Panc1 (cell line): ENCODE results near the gene GYG2. TPM values are rescaled to one million over a fixed set of nuclear protein-coding genes. Genes with fewer than 3 reads are reported as not detected.

Experiments used
- ATAC-seq: fragments of 200-7000 bp; cut with Tn5 transposase; 2 replicates; pipeline ENCODE4 v1.9.1; 2020; ENCODE audit warnings: mild to moderate bottlenecking, moderate library complexity
- BruUV-seq: library from RNA; stranded (reverse); fragments of 400-500 nt; replicated peaks from 2 replicates; lab custom pipeline; 2021; lab: Mats Ljungman, UMichigan
- CTCF ChIA-PET: fragments of 300-600 bp; sonication (Branson Sonifier 250); formaldehyde crosslinking; loops from one replicate; lab custom pipeline; 2022; ENCODE audit warnings: antibody characterized with exemption; lab: Charles Lee
- POLR2A ChIA-PET: fragments of 300-600 bp; sonication (Branson Sonifier 250); formaldehyde crosslinking; loops from one replicate; lab custom pipeline; 2022; ENCODE audit warnings: antibody characterized with exemption; lab: Charles Lee
- DNase-seq: peaks from one replicate; pipeline ENCODE4 v3.0.0-alpha.2; 2010; ENCODE audit warnings: low read depth, low spot score
- H3K27ac ChIP-seq: 2 replicates; pipeline ENCODE4 v1.5.1; 2011; ENCODE audit warnings: mild to moderate bottlenecking, low read length, inconsistent platforms
- H3K27me3 ChIP-seq: fragments of 200-500 bp; sonication (Bioruptor generic); 2 replicates; pipeline ENCODE4 v1.6.0; 2014; ENCODE audit warnings: low read length, inconsistent platforms; ENCODE audit not compliant: control insufficient read depth, insufficient read depth
- H3K36me3 ChIP-seq: fragments of 200-500 bp; sonication (Bioruptor generic); 2 replicates; pipeline ENCODE4 v1.5.1; 2014; ENCODE audit warnings: inconsistent platforms, mild to moderate bottlenecking, low read length, moderate library complexity; ENCODE audit not compliant: control insufficient read depth, insufficient read depth
- H3K4me1 ChIP-seq: 2 replicates; pipeline ENCODE4 v1.5.1; 2011; ENCODE audit warnings: inconsistent platforms, mild to moderate bottlenecking, low read length, moderate library complexity; ENCODE audit not compliant: control insufficient read depth, insufficient read depth
- H3K4me3 ChIP-seq, 2 experiments: 2 replicates each; pipeline ENCODE4 v1.5.1; 2011 to 2012; ENCODE audit warnings: low read depth in 2 of 2, low read length in 2 of 2, mild to moderate bottlenecking in 2 of 2, inconsistent platforms in 1 of 2, moderate library complexity in 1 of 2
- H3K9me3 ChIP-seq: fragments of 200-500 bp; sonication (Bioruptor generic); 2 replicates; pipeline ENCODE4 v1.5.1; 2014; ENCODE audit warnings: low read depth, mild to moderate bottlenecking, inconsistent platforms, low read length, moderate library complexity; ENCODE audit not compliant: control insufficient read depth, insufficient read depth
- CTCF ChIP-seq: fragments of 450-650 bp; IDR thresholded peaks from 2 replicates; pipeline ENCODE4 v1.5.1; 2017; ENCODE audit warnings: mild to moderate bottlenecking
- POLR2AphosphoS5 ChIP-seq: IDR thresholded peaks from 2 replicates; pipeline ENCODE4 v1.6.1; 2012; ENCODE audit warnings: mild to moderate bottlenecking, low read depth, low read length, moderate library complexity
- SIN3A ChIP-seq: IDR thresholded peaks from 2 replicates; pipeline ENCODE4 v1.6.1; 2012; ENCODE audit warnings: low read depth, mild to moderate bottlenecking, low read length, moderate library complexity, borderline replicate concordance; ENCODE audit not compliant: insufficient read depth
- TCF7L2 ChIP-seq: IDR thresholded peaks from 2 replicates; pipeline ENCODE4 v1.6.1; 2011; ENCODE audit warnings: mild to moderate bottlenecking, low read depth, low read length, inconsistent platforms
- in situ Hi-C: cut with HindIII; loops from 2 replicates; pipeline ENCODE4 v1.10.0; 2016; ENCODE audit warnings: low sequenced_read_pairs, low pct_unique_long_range_greater_than_20kb
- intact Hi-C: fragments of 100-400 bp; cut with micrococcal nuclease; formaldehyde crosslinking; loops from one replicate; pipeline ENCODE4 v1.10.0; 2022; ENCODE audit not compliant: unreplicated experiment
- total RNA-seq: library from RNA; stranded (reverse); gene quantifications from one replicate; pipeline ENCODE4 v1.2.1, GENCODE V29; 2021; ENCODE audit not compliant: unreplicated experiment
- TF ChIP-seq, protein P1 (sequence below), 2 experiments: IDR thresholded peaks; 2 replicates each; pipeline ENCODE4 v1.6.1; 2011 to 2012; ENCODE audit warnings: low read depth in 2 of 2, control low read depth in 1 of 2, low read length in 1 of 2, mild to moderate bottlenecking in 1 of 2, moderate library complexity in 1 of 2; ENCODE audit not compliant: insufficient read depth in 1 of 2

Gene GYG2
- total RNA-seq, 1 experiment from 2014 or later, result 0.85 TPM

GRCh38 chrX:2823795-2824386 is 4.8 kb upstream of the GYG2 start:
- DNase-seq (no peak), ATAC-seq (no peak)
- Histone ChIP-seq H3K27ac (no peak overlapping the region), H3K36me3 (no peaks in the 10 kb centered on the region), H3K4me1 (no peaks in the 10 kb centered on the region), H3K4me3 (no peak overlapping the region), H3K27me3 (no peaks in the 10 kb centered on the region), H3K9me3 (no peaks in the 10 kb centered on the region)
- ChIA-PET CTCF (no interaction called here), POLR2A (no interaction called here)
- TF ChIP-seq TCF7L2 (no peak), CTCF (no peak), POLR2AphosphoS5 (no peak), SIN3A (no peak)
- TF ChIP-seq, protein P1, sequence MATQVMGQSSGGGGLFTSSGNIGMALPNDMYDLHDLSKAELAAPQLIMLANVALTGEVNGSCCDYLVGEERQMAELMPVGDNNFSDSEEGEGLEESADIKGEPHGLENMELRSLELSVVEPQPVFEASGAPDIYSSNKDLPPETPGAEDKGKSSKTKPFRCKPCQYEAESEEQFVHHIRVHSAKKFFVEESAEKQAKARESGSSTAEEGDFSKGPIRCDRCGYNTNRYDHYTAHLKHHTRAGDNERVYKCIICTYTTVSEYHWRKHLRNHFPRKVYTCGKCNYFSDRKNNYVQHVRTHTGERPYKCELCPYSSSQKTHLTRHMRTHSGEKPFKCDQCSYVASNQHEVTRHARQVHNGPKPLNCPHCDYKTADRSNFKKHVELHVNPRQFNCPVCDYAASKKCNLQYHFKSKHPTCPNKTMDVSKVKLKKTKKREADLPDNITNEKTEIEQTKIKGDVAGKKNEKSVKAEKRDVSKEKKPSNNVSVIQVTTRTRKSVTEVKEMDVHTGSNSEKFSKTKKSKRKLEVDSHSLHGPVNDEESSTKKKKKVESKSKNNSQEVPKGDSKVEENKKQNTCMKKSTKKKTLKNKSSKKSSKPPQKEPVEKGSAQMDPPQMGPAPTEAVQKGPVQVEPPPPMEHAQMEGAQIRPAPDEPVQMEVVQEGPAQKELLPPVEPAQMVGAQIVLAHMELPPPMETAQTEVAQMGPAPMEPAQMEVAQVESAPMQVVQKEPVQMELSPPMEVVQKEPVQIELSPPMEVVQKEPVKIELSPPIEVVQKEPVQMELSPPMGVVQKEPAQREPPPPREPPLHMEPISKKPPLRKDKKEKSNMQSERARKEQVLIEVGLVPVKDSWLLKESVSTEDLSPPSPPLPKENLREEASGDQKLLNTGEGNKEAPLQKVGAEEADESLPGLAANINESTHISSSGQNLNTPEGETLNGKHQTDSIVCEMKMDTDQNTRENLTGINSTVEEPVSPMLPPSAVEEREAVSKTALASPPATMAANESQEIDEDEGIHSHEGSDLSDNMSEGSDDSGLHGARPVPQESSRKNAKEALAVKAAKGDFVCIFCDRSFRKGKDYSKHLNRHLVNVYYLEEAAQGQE (IDR thresholded peaks at IDR 0.05; ENCODE audit: insufficient read depth in 1 of 2, low read depth in 2 of 2, low read length in 1 of 2), result no peak
- in situ Hi-C loops, result no loop called here
- intact Hi-C loops, result no loop called here
- BruUV-seq, result no TSS peak

- ChIA-PET POLR2A (no interaction called here), CTCF (no interaction called here)
- Histone ChIP-seq H3K4me3 (no peak overlapping the region), H3K27me3 (no peaks in the 10 kb centered on the region), H3K9me3 (no peaks in the 10 kb centered on the region), H3K27ac (no peak overlapping the region), H3K4me1 (no peaks in the 10 kb centered on the region), H3K36me3 (no peaks in the 10 kb centered on the region)
- intact Hi-C loops, result no loop called here
- no peak for TF ChIP-seq POLR2AphosphoS5
- TF ChIP-seq SIN3A, result no peak
- TF ChIP-seq TCF7L2, result no peak
- TF ChIP-seq CTCF, result no peak
- TF ChIP-seq, protein P1 (IDR thresholded peaks at IDR 0.05; ENCODE audit: insufficient read depth in 1 of 2, low read depth in 2 of 2, low read length in 1 of 2), result no peak
- in situ Hi-C loops, result no loop called here
- no TSS peak for BruUV-seq
- no peak for DNase-seq
- no peak for ATAC-seq
Measured at GRCh38 chrX:2824886-2825285, 3.8 kb upstream of the GYG2 start.
